NCI-H2227 treated with DMSO at 0.1 percent for 48 hours (cell line): ENCODE data around the gene ZNF544.
A peak's percentile ranks its signal among the peaks of the same experiment; 100 is the strongest.
"Not testable (repeated sequence)": the region's sequence is repeated elsewhere in the genome, so short reads cannot be mapped to it uniquely, and the experiment has no call there.

Experiments used
- DNase-seq: peaks from one replicate; lab custom pipeline; 2025; lab: John Stamatoyannopoulos, UW

ZNF544 gene

DNA sequence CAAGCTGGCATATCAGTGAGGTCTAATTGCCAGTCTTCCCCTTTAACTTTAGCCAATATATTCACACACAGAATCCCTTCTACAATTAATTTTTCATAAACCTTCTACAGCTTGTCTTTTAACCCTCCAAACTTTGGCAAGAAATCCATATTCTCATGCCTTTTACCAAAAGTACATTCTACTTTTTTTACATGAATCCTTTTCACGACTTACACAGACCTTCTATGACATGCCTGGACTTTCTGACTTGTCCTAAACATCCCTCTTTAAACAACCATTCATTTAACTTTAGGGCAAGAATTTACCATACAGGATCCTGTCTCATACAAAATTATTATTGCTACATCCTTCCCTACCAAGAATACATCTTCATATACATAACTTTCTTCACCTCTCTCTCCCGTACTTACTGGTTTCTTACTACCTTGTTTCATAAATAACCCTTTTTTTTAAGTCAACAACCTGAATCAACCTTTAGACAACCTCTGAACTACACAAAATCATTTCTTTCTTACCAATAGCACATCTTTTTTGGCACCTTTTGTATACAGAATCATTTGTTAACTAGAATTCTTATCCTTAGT is 23.5 kb downstream of the ZNF544 start:
- no peak for DNase-seq

DNA sequence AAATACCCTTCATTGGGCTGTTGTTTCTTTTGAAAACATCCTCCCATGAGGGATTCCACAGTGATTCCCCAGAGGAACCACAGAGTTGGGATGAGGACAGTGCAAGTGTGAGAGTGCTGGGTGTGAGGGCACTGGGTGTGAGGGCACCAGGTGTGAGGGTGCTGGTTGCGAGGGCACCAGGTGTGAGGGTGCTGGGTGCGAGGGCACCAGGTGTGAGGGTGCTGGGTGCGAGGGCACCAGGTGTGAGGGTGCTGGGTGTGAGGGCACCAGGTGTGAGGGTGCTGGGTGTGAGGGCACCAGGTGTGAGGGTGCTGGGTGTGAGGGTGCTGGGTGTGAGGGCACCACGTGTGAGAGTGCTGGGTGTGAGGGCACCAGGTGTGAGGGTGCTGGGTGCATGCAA is 29.5 kb downstream of the ZNF544 start:
- DNase-seq = not testable (repeated sequence)

DNA sequence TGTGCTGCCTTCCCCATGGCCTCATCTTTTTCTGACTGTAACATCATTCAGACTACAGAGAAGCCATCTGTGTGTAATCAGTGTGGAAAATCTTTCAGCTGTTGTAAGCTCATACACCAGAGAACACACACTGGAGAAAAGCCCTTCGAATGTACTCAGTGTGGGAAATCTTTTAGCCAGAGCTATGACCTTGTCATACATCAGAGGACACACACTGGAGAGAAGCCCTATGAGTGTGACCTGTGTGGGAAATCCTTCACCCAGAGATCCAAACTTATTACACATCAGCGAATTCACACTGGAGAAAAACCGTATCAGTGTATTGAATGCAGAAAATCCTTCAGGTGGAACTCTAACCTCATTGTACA is 32.9 kb downstream of the ZNF544 start:
- no peak for DNase-seq

DNA sequence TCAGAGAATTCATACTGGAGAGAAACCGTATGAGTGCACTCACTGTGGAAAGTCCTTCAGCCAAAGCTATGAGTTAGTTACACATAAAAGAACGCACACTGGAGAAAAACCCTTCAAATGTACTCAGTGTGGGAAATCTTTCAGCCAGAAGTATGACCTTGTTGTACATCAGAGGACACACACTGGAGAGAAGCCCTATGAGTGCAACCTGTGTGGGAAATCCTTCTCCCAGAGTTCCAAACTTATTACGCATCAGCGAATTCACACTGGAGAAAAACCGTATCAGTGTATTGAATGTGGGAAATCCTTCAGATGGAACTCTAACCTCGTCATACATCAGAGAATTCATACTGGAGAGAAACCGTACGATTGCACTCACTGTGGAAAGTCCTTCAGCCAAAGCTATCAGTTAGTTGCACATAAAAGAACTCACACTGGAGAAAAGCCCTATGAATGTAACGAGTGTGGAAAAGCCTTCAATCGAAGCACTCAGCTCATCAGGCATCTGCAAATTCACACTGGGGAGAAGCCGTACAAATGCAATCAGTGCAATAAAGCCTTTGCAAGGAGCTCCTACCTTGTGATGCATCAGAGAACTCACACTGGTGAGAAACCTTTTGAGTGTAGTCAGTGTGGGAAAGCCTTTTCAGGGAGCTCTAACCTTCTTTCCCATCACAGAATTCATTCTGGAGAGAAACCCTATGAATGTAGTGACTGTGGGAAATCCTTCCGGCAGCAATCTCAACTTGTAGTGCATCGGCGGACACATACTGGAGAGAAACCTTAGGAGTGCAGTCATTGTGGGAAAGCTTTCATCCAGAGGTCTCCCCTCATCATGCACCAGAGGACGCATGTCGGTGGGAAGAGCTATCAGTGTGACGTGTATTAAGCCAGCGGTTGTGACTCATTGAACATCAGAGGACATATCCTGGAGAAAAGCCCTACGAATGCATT is 33.5 kb downstream of the ZNF544 start:
- no peak for DNase-seq

DNA sequence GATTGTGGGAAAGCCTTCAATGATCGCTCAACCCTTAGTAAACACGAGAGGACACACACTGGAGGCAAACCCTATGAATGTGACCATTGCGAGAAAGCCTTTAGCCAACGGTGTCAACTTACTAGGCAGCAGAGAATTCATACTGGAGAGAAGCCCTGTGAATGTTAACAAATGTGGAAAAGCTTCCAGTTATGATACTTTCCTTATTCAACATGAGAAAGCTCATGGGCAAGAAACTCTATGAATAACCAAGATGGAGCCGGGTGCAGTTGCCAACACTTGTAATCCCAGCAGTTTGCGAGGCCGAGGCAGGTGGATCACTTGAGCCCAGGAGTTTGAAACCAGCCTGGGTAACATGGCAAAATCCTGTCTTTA is 34.2 kb downstream of the ZNF544 start:
- no peak for DNase-seq

DNA sequence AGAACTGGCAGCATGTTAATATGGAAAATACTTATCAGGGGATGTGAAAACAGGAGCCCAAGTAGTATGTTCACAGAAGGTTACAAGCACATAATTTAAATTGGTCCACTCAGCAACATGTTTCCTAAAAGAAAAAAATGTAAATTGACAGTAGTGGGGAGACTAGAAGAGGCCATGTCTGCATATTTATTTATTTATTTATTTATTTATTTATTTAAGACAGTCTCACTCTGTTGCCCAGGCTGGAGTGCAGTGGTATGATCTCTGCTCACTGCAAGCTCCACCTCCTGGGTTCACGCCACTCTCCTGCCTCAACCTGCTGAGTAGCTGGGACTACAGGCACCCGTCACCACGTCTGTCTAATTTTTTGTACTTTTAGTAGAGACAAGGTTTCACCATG is 36.4 kb downstream of the ZNF544 start:
- no peak for DNase-seq

DNA sequence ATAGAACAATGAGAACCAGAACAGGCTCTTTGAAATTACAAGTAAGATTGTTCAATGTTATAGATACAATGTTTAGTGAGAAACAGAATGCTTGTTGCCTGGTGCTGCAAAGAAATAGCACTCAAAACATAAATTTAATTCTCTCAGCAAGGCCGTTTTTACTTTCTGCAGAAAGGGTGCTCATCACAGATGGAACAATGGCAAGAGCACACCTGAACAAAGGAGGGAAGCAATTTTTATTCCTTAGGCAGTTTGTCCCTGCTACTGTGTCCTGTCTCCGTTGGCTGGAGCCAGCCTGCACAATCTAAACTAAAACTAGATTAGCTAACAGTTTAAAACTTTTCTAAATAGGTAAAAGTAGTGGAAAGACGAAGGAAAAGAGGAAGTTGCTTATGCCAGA is 39.6 kb downstream of the ZNF544 start:
- no peak for DNase-seq

DNA sequence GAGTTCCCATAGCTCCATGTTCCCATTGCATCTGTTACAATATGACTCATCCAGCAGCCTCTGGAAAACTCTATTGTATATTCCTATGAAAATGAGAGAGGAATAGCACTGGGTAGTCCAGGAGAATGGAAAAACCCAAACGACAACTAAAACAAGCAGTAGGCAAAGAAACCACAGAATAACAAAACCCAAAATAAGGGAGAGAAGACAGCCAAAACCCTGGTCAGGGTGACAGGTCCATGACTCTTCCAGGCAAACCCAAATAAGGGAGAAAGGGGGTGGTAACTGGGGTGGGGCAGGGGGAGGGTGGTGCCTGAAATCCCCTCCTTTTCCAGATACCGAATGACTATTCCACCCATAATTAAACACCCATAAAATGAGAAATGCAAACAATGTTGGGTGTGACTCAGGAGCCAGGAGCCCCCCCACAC is 46.1 kb downstream of the ZNF544 start:
- DNase-seq = no peak

DNA sequence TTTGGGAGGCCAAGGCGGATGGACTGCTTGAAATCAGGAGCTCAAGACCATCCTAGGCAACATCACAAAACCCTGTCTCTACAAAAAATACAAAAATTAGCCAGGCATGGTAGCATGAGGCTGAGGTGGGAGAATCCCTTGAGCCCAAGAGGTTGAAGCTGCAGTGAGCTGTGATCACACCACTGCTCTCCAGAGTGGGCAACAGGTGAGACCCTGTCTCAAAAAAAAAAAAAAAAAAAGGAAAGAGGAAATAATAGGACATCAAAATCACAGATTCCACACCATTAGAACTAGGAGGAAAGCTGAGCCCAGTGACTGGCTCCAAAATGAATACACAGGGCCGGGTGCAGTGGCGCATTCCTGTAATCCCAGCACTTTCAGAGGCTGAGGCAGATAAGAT is 46.9 kb downstream of the ZNF544 start:
- no peak for DNase-seq

DNA sequence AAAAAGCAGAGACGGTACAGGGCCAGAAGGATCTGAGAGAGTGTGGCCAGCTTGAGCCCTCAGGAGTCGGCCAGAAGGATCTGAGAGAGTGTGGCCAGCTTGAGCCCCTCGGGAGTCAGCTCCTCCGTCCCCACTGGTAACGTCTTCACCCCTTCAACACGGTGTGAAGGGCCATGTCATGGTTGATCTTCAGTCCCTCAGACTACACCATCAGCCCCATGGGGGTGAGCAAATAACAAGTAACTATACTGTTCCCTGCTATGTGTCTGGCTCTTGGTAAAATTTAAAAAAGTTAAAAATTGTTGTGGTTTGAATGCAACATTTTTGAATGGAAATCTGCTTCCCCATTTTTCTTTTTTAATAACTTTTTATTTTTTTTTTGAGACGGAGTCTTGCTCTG is 48.5 kb downstream of the ZNF544 start:
- DNase-seq = no peak

DNA sequence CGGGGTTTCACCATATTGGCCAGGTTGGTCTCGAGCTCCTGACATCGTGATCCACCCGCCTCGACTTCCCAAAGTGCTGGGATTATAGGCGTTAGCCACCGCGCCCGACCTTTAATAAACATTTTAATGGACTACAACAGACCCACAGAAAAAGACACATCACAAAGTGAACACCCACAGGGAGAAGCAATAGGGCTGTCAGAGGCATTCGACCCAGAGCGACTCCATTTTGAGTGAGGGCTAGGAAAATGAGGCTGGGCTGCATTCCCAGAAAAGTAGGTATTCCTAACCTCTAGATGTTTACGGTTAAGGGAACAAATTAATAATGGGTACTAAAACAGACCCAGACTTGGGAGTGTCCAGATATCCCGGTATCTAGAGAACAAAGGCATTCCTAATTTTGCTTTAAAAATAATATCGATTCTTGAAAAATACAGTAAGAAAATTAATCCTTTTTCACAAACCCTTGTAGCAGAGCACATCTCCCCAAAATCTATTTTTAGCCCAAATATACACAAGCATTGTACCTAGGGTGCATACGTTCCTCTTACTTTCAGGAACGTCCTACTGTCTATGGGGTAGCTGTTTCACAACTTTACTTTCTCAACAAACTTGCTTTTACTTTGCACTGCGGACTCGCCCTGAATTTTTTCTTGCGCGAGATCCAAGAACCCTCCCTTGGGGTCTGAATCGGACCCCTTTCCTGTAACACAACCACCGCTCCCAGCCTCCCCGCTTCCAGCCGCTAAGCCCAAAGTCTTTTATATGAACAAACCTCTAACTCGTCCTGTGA is 49.2 kb downstream of the ZNF544 start:
- DNase-seq = no peak

DNA sequence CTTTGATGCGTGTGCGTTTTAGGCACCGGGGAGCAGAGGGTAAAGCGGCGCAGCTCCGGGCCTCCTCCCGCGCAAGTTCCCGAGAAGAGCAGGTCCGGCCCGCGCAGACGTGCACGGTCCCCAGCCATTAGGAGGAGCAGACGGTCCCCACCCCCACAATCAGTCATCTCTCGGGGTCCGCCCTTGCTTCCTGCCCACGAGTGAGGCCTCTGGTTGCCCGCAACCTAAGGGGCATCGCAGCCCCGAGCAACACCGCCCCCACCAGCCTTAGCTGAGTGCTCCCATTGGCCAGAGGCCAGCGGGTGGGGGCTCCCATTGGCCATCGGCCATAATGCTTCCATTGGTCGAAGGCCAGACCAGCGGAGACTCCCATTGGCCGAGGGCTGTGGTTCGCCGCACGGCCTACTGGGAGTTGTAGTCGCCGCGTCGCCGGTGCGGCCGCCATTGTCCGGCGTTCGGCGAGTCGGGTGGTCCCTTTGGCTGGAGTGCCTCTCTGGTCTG is 49.9 kb downstream of the ZNF544 start, which contains the start of gene ZNF8:
ZNF8 (plus strand) TSS at position 415 of the 501 bp plus-strand sequence. CDS start 127 bp downstream, outside the sequence.
- peak; percentile 100 for DNase-seq

DNA sequence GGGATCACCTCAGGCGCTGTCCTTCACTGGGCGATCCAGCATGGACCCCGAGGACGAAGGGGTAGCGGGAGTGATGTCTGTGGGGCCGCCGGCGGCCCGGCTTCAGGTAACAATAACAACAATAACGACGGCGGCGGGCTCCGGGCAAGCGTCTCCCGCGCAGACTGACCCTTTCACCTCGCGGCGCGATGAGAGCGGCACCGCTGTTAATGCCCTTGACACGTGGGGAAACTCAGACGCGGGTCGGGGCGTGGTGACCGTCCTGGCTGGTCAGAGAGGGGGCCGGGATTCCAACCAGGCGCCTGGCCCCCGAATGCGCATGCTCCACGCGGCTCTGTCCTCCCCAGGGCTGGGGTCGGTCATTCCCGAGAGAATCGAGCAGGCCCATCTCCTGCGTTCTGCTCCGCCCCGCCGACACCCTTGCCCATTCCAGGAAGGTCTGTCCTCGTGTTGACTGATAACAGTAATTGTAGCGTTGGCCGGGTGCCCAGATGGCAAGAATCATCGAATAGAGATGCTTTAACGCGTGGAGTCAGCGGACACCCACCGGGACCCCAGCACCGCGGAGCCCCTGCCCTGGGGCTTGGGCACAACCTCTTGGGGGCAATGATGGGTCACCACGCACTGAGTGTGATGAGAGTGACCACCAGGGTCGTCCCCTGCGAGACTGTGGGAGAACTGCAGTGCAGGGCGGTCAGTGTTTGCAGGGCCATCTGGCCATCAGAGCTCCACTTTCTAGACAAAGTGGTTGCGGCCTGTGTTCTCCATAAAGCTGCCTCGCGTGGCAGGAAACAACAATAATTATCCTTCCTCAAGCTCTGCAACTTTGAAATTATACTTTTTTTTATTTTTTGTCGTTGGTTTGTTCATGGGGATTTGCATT is 50.6 kb downstream of the ZNF544 start:
- peak; percentile 87 for DNase-seq

DNA sequence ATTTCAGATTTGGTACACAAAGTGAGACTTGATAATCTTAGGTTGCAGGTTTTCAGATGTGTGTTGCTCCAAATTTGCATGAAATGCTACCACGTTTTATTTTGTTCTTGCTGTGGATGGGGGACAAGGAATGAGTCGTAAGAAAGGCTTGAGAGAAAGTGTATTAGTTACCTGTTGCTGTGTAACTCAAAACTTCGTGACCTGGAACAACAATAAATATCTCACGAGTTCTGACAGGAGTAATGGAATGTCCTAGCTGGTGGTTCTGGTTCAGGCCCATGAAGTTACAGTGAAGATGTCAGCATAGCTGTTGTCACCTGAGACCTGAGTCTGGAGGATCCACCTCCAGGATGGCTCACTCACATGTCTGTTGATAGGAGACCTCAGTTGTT is 51.2 kb downstream of the ZNF544 start:
- DNase-seq = no peak

DNA sequence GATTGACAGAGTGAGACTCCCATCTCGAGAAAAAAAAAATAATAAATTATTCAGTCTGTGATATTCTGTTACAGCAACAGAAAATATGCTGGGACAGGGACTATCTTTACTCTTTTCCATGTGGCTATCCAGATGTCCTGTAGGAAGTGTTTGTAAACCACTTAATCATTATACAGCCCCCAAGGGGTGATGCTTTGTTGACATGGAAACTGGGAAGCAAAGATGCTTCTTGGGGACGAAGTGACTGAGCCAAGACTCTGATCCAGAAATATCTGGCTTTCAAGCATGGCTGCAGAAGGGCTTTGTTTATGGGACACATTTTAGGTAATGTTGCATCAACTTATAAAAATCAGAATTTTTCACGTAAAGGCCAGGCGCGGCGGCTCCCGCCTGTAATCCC is 55.5 kb downstream of the ZNF544 start:
- no peak for DNase-seq

DNA sequence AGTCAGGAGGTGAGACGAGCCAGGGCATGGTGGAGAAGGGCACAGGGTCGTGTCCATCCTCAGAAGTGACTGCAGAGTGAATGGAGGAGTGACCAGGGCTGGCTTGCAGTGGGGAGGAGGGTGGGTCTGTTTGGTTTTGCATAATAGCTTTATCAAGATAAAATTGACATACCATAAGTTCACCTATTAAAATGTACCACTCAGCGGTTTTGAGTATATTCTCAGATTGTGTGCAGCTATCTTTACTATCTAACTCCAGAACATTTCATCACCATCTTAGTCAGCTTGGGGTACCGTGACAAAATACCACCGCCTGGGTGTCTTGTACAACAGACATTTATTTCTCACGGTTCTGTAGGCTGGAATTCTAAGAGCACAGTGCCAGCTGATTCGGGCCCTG is 63.2 kb downstream of the ZNF544 start:
- no peak for DNase-seq

DNA sequence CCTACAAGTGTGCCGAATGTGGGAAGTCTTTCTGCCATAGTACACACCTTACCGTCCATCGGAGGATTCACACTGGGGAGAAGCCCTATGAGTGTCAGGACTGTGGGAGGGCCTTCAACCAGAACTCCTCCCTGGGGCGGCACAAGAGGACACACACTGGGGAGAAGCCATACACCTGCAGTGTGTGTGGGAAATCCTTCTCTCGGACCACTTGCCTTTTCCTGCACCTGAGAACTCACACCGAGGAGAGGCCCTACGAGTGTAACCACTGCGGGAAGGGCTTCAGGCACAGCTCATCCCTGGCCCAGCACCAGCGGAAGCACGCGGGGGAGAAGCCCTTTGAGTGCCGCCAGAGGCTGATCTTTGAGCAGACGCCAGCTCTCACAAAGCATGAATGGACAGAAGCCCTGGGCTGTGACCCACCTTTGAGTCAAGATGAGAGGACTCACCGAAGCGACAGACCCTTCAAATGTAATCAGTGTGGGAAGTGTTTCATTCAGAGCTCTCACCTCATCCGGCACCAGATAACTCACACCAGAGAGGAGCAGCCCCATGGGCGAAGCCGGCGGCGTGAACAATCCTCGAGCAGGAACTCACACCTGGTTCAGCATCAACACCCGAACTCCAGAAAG is 66.1 kb downstream of the ZNF544 start:
- DNase-seq = no peak

DNA sequence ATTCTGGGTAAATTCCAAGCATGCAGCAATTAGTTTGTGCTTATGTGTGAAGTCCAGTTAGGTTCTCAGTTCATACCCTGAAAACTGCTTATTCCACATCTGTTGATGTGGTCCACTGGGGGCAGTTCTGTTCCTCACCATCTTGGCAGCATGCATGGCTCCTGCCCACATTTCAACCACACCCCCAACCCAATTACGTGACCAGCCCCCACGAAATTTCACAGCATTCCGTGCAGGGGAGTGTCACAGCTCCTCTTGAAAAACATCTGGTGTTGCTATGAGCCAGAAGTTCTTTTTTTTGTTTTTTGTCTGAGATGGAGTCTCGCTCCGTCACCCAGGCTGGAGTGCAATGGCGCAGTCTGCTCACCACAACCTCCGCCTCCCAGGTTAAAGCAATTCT is 67.4 kb downstream of the ZNF544 start:
- DNase-seq = no peak

DNA sequence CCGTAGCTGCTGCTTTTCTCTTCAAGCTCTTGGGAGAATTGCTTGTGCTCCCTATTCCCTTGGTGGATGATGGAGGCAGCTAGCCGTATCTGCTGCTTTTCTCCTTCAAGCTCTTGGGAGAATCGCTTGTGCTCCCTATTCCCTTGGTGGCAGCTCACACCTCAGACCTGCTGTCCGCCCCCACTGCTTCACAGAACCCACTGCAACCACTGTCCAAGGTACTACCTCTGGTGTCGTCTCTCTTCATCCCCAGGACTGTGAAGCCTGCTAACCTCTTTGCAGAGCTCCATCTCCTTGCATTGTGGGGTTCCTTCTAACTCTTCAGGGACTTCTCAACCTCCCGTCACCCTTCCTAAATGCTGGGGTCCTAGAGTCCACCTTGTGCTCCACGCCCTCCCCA is 71.9 kb downstream of the ZNF544 start:
- DNase-seq = no peak

DNA sequence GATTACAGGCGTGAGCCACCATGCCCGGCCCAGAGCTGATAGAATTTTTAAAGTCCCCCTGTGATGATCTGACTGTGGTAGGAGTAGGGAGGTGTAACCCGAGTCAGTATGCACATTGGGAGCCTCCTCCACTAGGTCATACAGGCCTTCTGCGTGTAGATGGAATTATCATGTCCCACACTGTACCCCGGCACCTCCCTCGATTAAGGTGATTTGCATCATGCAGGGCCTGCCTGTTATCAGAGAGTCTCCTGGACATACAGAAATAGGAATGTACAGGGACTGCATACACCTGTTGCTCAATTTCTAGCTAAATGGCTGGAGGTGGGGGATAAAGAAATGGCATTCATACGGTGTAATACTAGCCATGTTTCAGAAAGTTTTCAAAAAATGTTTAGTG is 75.5 kb downstream of the ZNF544 start:
- DNase-seq = no peak

DNA sequence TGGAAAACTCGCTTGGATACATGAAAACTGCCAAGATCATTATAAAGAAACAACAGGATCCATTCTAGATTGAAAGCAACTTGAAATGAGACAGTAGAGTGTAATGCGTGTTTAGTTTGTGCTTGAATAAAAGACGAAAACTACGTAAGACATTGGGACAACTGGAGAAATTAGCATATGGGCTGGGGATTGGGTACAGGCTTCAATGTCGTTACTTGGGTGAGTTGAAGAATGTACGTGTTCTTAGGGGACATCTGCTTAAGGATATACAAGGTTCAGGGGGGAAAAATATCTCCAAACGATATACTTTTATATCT is 76.0 kb downstream of the ZNF544 start:
- no peak for DNase-seq
